Measurements from ENCODE around the gene OGA.

GRCh38 chr10:101838416-101838970, 20.2 kb upstream of the OGA start:
- TF ChIP-seq CTCF (IDR thresholded peaks at IDR 0.05) (no peak), POLR2A (IDR thresholded peaks at IDR 0.05) (no peak)

Data from testis (tissue), 2 donors.